NB4 (cell line): Measurements from ENCODE around the gene FBXW5.

ENCODE experiments used
- POLR2A ChIP-seq: IDR thresholded peaks from 2 replicates; pipeline ENCODE4 v1.6.1; 2011; ENCODE audit warnings: mild to moderate bottlenecking; ENCODE audit not compliant: insufficient read length; ENCODE audit errors: extremely low read depth
- TF ChIP-seq, protein P1 (sequence below): IDR thresholded peaks from one replicate; pipeline ENCODE4 v1.5.1; 2012; ENCODE audit warnings: low read depth, low read length
- TF ChIP-seq, protein P2 (sequence below): IDR thresholded peaks from 2 replicates; pipeline ENCODE4 v1.6.1; 2011; ENCODE audit warnings: low read depth, low read length

DNA sequence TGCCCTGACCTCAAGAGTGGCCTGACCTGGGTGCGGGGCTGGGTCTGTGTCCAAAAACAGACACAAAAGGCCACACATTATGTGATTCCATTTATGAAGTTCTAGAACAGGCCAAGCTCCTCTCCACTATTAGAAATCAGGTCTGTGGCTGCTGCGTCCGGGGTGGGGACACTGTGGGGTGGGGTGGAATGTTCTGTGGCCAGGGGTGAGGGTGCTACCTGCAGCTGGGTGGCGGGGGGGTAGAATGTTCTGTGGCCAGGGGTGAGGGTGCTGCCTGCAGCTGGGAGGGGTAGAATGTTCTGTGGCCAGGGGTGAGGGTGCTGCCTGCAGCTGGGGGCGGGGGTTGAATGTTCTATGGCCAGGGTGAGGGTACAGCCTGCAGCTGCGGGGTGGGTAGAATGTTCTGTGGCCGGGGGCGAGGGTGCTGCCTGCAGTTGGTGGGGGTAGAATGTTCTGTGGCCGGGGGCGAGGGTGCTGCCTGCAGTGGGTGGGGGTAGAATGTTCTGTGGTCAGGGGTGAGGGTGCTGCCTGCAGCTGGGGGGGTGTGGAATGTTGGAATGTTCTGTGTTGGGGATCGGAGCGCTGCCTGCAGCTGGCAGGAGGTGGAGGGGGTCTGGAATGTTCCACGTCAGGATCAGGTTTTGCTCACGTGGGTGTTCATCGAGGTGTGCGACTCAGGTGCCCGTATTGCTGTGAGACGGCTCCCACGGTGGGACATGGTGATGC is 15.8 kb upstream of the FBXW5 start:
- TF ChIP-seq, protein P1, sequence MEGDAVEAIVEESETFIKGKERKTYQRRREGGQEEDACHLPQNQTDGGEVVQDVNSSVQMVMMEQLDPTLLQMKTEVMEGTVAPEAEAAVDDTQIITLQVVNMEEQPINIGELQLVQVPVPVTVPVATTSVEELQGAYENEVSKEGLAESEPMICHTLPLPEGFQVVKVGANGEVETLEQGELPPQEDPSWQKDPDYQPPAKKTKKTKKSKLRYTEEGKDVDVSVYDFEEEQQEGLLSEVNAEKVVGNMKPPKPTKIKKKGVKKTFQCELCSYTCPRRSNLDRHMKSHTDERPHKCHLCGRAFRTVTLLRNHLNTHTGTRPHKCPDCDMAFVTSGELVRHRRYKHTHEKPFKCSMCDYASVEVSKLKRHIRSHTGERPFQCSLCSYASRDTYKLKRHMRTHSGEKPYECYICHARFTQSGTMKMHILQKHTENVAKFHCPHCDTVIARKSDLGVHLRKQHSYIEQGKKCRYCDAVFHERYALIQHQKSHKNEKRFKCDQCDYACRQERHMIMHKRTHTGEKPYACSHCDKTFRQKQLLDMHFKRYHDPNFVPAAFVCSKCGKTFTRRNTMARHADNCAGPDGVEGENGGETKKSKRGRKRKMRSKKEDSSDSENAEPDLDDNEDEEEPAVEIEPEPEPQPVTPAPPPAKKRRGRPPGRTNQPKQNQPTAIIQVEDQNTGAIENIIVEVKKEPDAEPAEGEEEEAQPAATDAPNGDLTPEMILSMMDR, result no peak
- no peak for TF ChIP-seq POLR2A
- TF ChIP-seq, protein P2, sequence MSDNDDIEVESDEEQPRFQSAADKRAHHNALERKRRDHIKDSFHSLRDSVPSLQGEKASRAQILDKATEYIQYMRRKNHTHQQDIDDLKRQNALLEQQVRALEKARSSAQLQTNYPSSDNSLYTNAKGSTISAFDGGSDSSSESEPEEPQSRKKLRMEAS, result no peak
